Measurements from ENCODE around the gene MKKS.

Gene MKKS

GRCh38 chr20:10367693-10367942 is 66.4 kb downstream of the MKKS start:
- DNase-seq: no peak

DNA sequence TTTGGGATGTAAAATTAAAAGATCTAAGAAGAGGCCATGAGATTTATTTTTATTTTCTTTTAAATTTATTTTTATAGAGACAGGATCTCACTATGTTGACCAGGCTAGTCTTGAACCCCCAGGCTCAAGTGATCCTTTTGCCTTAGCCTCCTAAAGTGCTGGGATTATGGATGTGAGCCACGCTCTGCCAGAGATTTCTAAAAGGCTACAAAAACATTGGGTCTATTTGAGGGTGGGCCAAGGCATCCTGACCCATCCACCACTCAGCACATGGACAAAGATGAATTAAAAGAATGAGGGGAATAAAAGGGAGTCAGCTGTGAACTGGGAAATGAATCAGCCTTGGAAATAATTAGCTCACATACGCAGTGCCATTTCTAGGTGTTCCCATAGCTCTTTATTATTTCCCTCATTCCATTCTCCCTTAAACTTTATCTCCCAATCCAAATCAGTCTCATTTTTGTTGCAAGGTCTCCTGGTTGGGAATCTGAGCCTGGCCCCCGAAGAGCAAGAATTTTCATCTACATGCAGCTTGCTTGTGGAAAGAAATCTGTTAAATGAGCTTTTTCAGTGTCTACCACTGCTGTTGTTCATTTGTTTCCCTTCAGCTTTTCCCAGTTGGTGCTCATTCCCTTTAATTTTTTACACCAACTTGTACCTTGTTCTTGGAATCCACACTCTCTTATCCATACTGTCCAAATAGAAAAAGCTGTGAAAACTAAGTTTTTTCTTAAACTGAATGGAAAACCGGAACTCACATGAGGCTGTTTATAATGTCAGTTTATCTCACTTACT is 66.9 kb downstream of the MKKS start:
- no peak for DNase-seq

GRCh38 chr20:10362674-10363073 is 71.3 kb downstream of the MKKS start:
- DNase-seq: no peak

DNA sequence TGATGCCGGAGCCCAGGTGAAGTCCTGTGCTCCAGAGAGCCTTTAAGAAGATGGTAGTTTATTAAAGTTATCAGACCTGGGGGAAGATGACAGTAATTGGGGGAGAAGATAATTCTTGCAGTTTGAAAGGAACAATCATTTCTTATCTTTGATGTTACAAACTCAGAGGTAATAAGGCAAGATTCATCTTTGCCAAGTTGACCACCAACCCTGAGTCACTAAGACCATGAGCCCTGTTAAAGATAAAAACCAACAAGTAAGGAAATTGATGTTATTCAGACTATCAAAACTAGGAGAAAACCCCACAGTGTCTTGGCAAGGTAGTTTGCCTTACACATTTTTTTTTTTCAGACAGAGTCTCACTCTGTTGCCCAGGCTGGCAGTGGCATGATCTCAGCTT is 73.1 kb downstream of the MKKS start:
- DNase-seq: no peak

DNA sequence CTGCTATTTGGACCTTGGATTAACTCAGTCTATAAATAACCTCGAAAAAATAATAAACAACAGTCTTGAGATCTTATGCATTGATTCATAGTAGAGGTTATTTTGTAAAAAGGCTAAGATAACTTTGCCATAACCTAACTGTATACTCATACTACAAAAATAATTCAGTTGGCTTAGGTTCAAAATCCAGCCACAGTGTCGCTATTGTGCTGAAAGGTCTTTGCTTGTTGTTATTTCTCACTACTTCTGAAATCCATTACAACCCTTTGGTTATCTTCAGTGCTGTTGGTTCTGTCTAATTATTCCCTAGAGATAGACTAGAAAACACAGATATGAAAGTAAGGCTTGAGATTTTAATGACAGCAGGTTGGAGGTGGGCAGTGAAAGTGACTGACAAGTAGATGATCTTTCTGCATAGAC is 74.4 kb downstream of the MKKS start:
- DNase-seq: no peak

- peak; percentile 53 for DNase-seq
Observed at GRCh38 chr20:10357974-10358373, 76.0 kb downstream of the MKKS start.

GRCh38 chr20:10357061-10357708 is 76.8 kb downstream of the MKKS start:
- no peak for DNase-seq

GRCh38 chr20:10356628-10357027 is 77.4 kb downstream of the MKKS start:
- no peak for DNase-seq

DNA sequence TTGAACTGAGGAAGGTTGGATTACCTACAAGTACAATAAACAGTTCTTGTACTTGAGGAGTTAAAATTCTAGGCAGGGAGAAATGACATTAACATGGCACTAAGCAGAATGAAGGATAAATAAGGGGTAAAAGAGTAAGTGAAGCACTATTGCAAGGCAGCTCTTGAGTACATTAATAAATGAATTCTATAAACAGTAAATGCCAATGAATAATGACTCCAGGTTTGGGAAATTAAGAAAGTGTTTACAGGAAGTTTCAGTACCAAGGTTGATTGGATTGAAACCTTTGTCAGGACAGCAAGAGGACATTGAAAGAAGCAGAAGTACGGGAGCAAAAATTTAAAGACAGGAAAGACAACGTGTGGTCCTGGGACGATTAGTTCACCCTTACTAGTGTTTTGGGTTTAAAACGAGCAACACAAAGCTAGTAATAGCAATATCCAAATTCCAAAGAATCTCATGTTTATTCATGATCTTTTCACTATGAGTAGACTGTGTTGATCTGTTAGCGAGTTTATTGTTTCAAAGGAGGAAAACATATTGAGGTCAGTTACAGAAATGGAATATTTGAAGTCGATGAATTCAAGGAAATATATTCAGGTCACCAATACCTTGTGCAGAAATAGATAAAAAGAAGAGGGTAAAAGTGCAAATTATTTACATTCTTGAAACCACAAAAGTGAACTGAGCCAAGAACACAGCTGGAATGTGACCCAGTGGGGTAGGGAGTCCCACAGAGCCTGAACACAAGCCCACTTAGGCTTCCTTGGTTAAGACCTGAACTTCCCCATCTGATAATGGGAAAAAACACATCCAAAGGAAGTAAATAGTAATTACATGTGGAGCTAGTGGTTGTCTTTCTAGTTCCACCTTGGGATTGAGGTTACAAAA is 80.8 kb downstream of the MKKS start:
- peak; percentile 48 for DNase-seq
